Measurements from ENCODE around the gene TALDO1. TPM values are rescaled to one million over a fixed set of nuclear protein-coding genes. Genes with fewer than 3 reads are reported as not detected.

Gene TALDO1
- total RNA-seq, 1 donor from 2014 or later, result 155 TPM

GRCh38 chr11:720642-721246 lies 26.5 kb upstream of the TALDO1 start:
- H3K4me2 ChIP-seq (ENCODE audit: low read length), result peak overlapping the region; percentile 46
- no peak overlapping the region for H3K4me3 Mint-ChIP-seq (ENCODE audit: unreplicated experiment)

GRCh38 chr11:721247-721740 lies 26.0 kb upstream of the TALDO1 start:
- no peak overlapping the region for H3K9ac ChIP-seq (ENCODE audit: low read length)
- H3K4me2 ChIP-seq (ENCODE audit: low read length), result peak overlapping the region; percentile 22
- DNase-seq (ENCODE audit: low read depth) (no peak), FAIRE-seq (no peak)
- H2AFZ ChIP-seq (ENCODE audit: low read depth, low read length), result no peak overlapping the region
- H3K4me1 ChIP-seq (ENCODE audit: insufficient read depth, low read length), result peaks cover under 1% of the 10 kb centered on the region
- no peaks in the 10 kb centered on the region for H3K9me3 Mint-ChIP-seq (ENCODE audit: unreplicated experiment)
- peaks cover 5% of the 10 kb centered on the region for H3K27me3 ChIP-seq (ENCODE audit: insufficient read depth, low read length)
- no peaks in the 10 kb centered on the region for H3K79me2 ChIP-seq (ENCODE audit: insufficient read depth, low read length)
- peaks cover 11% of the 10 kb centered on the region for H3K36me3 Mint-ChIP-seq (ENCODE audit: low read depth, unreplicated experiment)
- TF ChIP-seq EZH2 (IDR thresholded peaks at IDR 0.05; ENCODE audit: insufficient read depth, low read length) (peak; percentile 29), CTCF (IDR thresholded peaks at IDR 0.05; ENCODE audit: insufficient read depth, low read depth, low read length) (no peak)
- no peaks in the 10 kb centered on the region for H3K9me3 ChIP-seq (ENCODE audit: insufficient read depth, low read depth, low read length)
- no peaks in the 10 kb centered on the region for H3K36me3 ChIP-seq (ENCODE audit: insufficient read depth, low read length)
- no peak overlapping the region for H3K27ac Mint-ChIP-seq (ENCODE audit: unreplicated experiment)
- peaks cover 57% of the 10 kb centered on the region for H4K20me1 ChIP-seq (ENCODE audit: insufficient read depth, low read length)
- H3K4me3 Mint-ChIP-seq (ENCODE audit: unreplicated experiment), result no peak overlapping the region
- H3K4me3 ChIP-seq (ENCODE audit: insufficient read depth, low read depth, low read length), result no peak overlapping the region
- peaks cover 4% of the 10 kb centered on the region for H3K27me3 Mint-ChIP-seq (ENCODE audit: low read depth, unreplicated experiment)
- no peaks in the 10 kb centered on the region for H3K4me1 Mint-ChIP-seq (ENCODE audit: low read depth, unreplicated experiment)
- no peak overlapping the region for H3K27ac ChIP-seq (ENCODE audit: low read depth, low read length)

More at GRCh38 chr11:720642-721246, 26.5 kb upstream of the TALDO1 start:
- H2AFZ ChIP-seq (ENCODE audit: low read depth, low read length), result peak overlapping the region; percentile 41
- Mint-ChIP-seq H3K9me3 (ENCODE audit: unreplicated experiment) (no peaks in the 10 kb centered on the region), H3K36me3 (ENCODE audit: low read depth, unreplicated experiment) (peaks cover 13% of the 10 kb centered on the region), H3K27ac (ENCODE audit: unreplicated experiment) (no peak overlapping the region), H3K27me3 (ENCODE audit: low read depth, unreplicated experiment) (peaks cover 4% of the 10 kb centered on the region), H3K4me1 (ENCODE audit: low read depth, unreplicated experiment) (no peaks in the 10 kb centered on the region)
- no peaks in the 10 kb centered on the region for H3K79me2 ChIP-seq (ENCODE audit: insufficient read depth, low read length)
- TF ChIP-seq EZH2 (IDR thresholded peaks at IDR 0.05; ENCODE audit: insufficient read depth, low read length) (no peak), CTCF (IDR thresholded peaks at IDR 0.05; ENCODE audit: insufficient read depth, low read depth, low read length) (no peak)
- no peaks in the 10 kb centered on the region for H3K4me1 ChIP-seq (ENCODE audit: insufficient read depth, low read length)
- H3K27me3 ChIP-seq (ENCODE audit: insufficient read depth, low read length), result peaks cover 5% of the 10 kb centered on the region
- FAIRE-seq (no peak), DNase-seq (ENCODE audit: low read depth) (no peak)
- H3K36me3 ChIP-seq (ENCODE audit: insufficient read depth, low read length), result no peaks in the 10 kb centered on the region
- H3K4me3 ChIP-seq (ENCODE audit: insufficient read depth, low read depth, low read length), result no peak overlapping the region
- peaks cover 57% of the 10 kb centered on the region for H4K20me1 ChIP-seq (ENCODE audit: insufficient read depth, low read length)
- H3K9ac ChIP-seq (ENCODE audit: low read length), result no peak overlapping the region
- no peak overlapping the region for H3K27ac ChIP-seq (ENCODE audit: low read depth, low read length)
- H3K9me3 ChIP-seq (ENCODE audit: insufficient read depth, low read depth, low read length), result no peaks in the 10 kb centered on the region

- DNase-seq (ENCODE audit: low read depth), result no peak
- Histone ChIP-seq H3K27ac (ENCODE audit: low read depth, low read length) (no peak overlapping the region), H3K36me3 (ENCODE audit: insufficient read depth, low read length) (no peaks in the 10 kb centered on the region), H3K9ac (ENCODE audit: low read length) (no peak overlapping the region), H3K4me3 (ENCODE audit: insufficient read depth, low read depth, low read length) (no peak overlapping the region), H3K4me1 (ENCODE audit: insufficient read depth, low read length) (peaks cover 6% of the 10 kb centered on the region), H4K20me1 (ENCODE audit: insufficient read depth, low read length) (peaks cover 56% of the 10 kb centered on the region), H3K4me2 (ENCODE audit: low read length) (no peak overlapping the region), H3K27me3 (ENCODE audit: insufficient read depth, low read length) (peaks cover 5% of the 10 kb centered on the region), H2AFZ (ENCODE audit: low read depth, low read length) (no peak overlapping the region), H3K9me3 (ENCODE audit: insufficient read depth, low read depth, low read length) (no peaks in the 10 kb centered on the region), H3K79me2 (ENCODE audit: insufficient read depth, low read length) (no peaks in the 10 kb centered on the region)
- H3K27ac Mint-ChIP-seq (ENCODE audit: unreplicated experiment), result no peak overlapping the region
- peaks cover 7% of the 10 kb centered on the region for H3K36me3 Mint-ChIP-seq (ENCODE audit: low read depth, unreplicated experiment)
- FAIRE-seq, result no peak
- H3K4me1 Mint-ChIP-seq (ENCODE audit: low read depth, unreplicated experiment), result no peaks in the 10 kb centered on the region
- H3K4me3 Mint-ChIP-seq (ENCODE audit: unreplicated experiment), result no peak overlapping the region
- peaks cover 4% of the 10 kb centered on the region for H3K27me3 Mint-ChIP-seq (ENCODE audit: low read depth, unreplicated experiment)
- TF ChIP-seq CTCF (IDR thresholded peaks at IDR 0.05; ENCODE audit: insufficient read depth, low read depth, low read length), result no peak
- TF ChIP-seq EZH2 (IDR thresholded peaks at IDR 0.05; ENCODE audit: insufficient read depth, low read length), result peak; percentile 6
- no peaks in the 10 kb centered on the region for H3K9me3 Mint-ChIP-seq (ENCODE audit: unreplicated experiment)
These were observed 25.4 kb upstream of the TALDO1 start for GRCh38 chr11:721741-722345.

Data from astrocyte (in vitro differentiated cells and primary cell).